Muscle layer of colon (tissue), 2 donors: Measurements from ENCODE around the gene DBET.
A peak's percentile ranks its signal among the peaks of the same experiment; 100 is the strongest.
"Not testable (repeated sequence)": the region's sequence is repeated elsewhere in the genome, so short reads cannot be mapped to it uniquely, and the experiment has no call there.

ENCODE experiments used
- H3K27ac ChIP-seq: one replicate; pipeline ENCODE4 v1.7.0; 2013; ENCODE audit warnings: low read depth, mild to moderate bottlenecking, low read length, moderate library complexity
- H3K27me3 ChIP-seq, 2 donors: one replicate each; pipeline ENCODE4 v1.7.0; 2013; ENCODE audit warnings: low read length in 2 of 2, mild to moderate bottlenecking in 2 of 2; ENCODE audit not compliant: insufficient read depth in 2 of 2, control insufficient read depth in 1 of 2
- H3K36me3 ChIP-seq: one replicate; pipeline ENCODE4 v1.7.0; 2013; ENCODE audit warnings: mild to moderate bottlenecking, low read length; ENCODE audit not compliant: insufficient read depth
- H3K4me1 ChIP-seq: one replicate; pipeline ENCODE4 v1.7.0; 2013; ENCODE audit warnings: mild to moderate bottlenecking, low read length; ENCODE audit not compliant: insufficient read depth
- H3K4me3 ChIP-seq, 2 donors: one replicate each; pipeline ENCODE4 v1.7.0; 2013; ENCODE audit warnings: low read length in 2 of 2, low read depth in 1 of 2, mild to moderate bottlenecking in 1 of 2, moderate library complexity in 1 of 2
- H3K9ac ChIP-seq: one replicate; pipeline ENCODE4 v1.7.0; 2013; ENCODE audit warnings: low read length
- H3K9me3 ChIP-seq: one replicate; pipeline ENCODE4 v1.7.0; 2013; ENCODE audit warnings: mild to moderate bottlenecking, low read length
- donor health status: abdominal sarcoma.
- donor health status: Adenocarcinoma of cecum.

The DBET gene

DNA sequence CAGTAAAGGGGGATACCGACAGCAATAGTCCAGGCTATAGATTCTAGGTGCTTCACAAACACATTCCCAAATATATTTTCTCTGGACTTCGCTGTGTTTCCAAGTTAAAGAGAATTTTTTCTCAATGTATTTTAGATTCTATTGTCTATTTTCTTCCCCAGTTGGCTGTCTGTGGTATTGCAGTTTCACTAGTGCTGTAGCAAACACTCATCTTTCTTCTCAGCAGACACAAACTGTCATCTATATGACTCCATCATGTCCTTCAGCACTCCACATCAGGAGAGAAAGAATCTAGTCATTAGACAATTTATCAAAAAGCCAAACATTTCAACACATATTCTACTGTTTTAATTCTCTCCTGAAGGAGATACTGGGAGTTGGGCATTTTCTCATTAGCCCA, at the start of gene DBET:
DBET (plus strand) TSS at position 161 of the 400 bp plus-strand sequence.
- H3K36me3 ChIP-seq, H3K9ac ChIP-seq, H3K27me3 ChIP-seq, H3K4me1 ChIP-seq, H3K4me3 ChIP-seq, H3K9me3 ChIP-seq, H3K27ac ChIP-seq: not testable (repeated sequence)

DNA sequence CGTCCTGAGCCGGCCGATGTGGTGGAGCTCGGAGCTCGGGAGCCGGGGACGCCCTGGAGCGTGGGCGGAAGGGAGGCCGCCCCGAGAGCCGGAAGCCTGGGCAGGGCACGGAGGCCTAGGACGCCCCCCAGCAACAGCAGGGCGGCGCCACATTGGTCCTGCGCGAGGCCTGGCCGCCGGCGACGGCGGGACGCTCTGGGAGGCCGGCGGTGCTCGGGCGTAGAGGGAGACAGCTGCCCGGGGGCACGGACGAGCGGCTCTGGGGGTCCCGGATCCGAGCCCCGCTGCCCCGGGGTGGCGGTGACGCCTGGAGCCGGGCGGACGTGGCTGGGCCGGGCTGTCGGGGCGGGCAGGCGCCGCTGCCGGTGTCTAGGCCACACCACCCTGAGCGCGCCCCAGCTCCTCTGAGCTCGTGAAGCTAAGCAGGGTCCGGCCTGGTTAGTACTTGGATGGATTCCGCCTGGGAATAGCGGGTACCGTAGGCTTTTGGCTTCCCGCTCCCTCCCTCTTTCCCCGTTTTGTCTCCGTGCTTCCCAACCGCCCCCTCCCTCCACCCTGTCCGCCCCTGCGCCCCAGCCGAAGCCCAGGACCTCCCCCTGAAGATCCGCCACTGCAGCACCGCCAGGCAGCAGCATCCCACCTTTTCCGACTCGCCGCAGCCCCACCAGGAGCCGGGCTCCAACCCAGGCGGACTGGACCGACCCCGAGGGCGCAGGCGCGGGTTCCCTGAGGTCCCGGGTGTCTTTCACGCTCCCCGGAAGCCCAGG, 49.3 kb upstream of the DBET start:
- Histone ChIP-seq H3K27ac (no peak overlapping the region), H3K4me1 (peaks cover under 1% of the 10 kb centered on the region), H3K36me3 (no peaks in the 10 kb centered on the region), H3K9ac (no peak overlapping the region), H3K27me3 (peaks cover 7 to 62% of the 10 kb centered on the region in 2 donors), H3K4me3 (no peak overlapping the region), H3K9me3 (no peaks in the 10 kb centered on the region)

GRCh38 chr4:190015538-190016368, 48.5 kb upstream of the DBET start:
- Histone ChIP-seq H3K27me3 (peaks cover 15 to 69% of the 10 kb centered on the region in 2 donors), H3K4me1 (peaks cover 4% of the 10 kb centered on the region), H3K9me3 (no peaks in the 10 kb centered on the region), H3K27ac (no peak overlapping the region), H3K36me3 (no peaks in the 10 kb centered on the region), H3K9ac (no peak overlapping the region), H3K4me3 (no peak overlapping the region)

DNA sequence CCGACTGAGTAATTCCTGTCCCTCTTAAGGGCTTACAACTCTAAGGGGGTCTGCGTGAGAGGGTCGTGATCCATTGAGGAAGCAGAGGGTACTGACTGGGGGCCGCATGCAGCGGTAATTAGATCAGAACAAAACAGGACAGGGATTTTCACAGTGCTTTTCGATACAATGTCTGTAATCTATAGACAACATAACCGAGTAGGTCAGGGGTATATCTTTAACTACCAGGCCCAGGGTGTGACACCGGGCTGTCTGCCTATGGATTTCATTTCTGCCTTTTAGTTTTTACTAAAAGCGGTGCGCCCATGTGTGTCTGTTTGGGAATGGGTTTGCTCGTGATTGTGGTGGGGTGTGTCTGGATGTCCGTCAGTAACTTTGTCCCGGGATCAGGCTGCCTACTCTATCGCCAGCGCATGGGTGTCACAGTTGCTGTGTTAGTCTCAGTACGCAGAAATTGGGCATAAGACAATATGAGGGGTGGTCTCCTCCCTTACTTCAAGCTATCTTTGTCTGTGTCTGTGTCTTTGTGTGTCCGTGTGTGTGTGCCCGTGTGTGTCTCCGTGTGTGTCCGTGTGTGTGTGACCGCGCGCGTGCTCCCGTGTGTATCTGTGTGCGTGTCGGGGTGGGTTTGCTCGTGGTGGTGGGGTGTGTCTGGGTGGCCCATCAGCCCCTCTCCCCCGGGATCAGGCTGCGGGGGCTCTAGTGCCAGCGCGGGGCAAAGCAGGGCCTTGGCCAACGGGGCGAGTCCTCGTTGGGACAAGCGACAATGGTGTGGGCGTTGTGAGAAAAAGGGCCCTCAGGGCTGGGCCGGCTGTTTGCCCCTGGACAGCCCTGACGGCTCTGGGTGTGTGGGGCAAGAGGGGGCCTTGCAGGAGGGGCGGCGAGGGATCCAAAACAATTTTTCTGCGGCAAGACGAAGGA, 47.7 kb upstream of the DBET start:
- no peak overlapping the region for H3K27ac ChIP-seq
- no peak overlapping the region for H3K9ac ChIP-seq
- no peaks in the 10 kb centered on the region for H3K9me3 ChIP-seq
- H3K36me3 ChIP-seq, result no peaks in the 10 kb centered on the region
- peaks cover 4% of the 10 kb centered on the region for H3K4me1 ChIP-seq
- H3K4me3 ChIP-seq, result no peak overlapping the region
- peaks cover 17 to 78% of the 10 kb centered on the region in 2 donors for H3K27me3 ChIP-seq

- H3K4me1 ChIP-seq, result peaks cover 4% of the 10 kb centered on the region
- no peaks in the 10 kb centered on the region for H3K9me3 ChIP-seq
- H3K36me3 ChIP-seq, result no peaks in the 10 kb centered on the region
- H3K27me3 ChIP-seq, result peaks cover 17 to 78% of the 10 kb centered on the region in 2 donors
- H3K9ac ChIP-seq, result no peak overlapping the region
- H3K4me3 ChIP-seq, result no peak overlapping the region
- no peak overlapping the region for H3K27ac ChIP-seq
These were observed 46.7 kb upstream of the DBET start for GRCh38 chr4:190017357-190018200.

DNA sequence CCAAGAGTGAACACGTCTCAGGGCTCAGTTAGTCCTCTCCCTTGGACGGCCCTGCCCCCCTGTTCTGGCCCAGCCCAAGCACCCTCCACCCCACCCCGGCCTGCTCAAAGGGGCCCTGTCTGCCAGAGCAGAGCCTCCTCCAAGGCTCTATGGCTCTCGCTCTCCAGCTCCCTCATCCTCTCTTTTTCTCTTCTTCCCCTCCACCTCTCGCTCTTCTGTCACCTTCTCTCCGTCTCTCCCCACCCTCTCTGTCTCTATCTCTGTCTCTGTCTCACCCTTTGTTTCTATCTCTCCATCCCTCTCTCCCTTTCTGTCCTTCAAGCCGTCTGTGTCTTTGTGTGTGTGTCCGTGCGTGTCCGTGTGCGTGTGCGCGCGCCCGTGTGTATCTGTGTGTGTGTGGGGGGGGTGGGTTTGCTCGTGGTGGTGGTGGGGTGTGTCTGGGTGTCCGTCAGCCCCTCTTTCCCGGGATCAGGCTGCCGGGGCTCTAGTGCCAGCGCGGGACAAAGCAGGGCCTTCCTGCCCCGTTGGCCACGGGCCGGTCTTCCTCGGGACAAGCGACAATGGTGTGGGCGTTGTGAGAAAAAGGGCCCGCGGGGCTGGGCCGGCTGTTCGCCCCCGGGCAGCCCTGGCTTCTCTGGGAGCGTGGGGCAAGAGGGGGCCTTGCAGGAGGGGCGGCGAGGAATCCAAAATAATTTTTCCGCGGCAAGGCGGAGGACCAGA, 45.9 kb upstream of the DBET start:
- no peaks in the 10 kb centered on the region for H3K9me3 ChIP-seq
- H3K27me3 ChIP-seq, result peaks cover 17 to 76% of the 10 kb centered on the region in 2 donors
- H3K36me3 ChIP-seq, result no peaks in the 10 kb centered on the region
- no peak overlapping the region for H3K4me3 ChIP-seq
- H3K4me1 ChIP-seq, result peaks cover 4% of the 10 kb centered on the region
- H3K9ac ChIP-seq, result no peak overlapping the region
- no peak overlapping the region for H3K27ac ChIP-seq

DNA sequence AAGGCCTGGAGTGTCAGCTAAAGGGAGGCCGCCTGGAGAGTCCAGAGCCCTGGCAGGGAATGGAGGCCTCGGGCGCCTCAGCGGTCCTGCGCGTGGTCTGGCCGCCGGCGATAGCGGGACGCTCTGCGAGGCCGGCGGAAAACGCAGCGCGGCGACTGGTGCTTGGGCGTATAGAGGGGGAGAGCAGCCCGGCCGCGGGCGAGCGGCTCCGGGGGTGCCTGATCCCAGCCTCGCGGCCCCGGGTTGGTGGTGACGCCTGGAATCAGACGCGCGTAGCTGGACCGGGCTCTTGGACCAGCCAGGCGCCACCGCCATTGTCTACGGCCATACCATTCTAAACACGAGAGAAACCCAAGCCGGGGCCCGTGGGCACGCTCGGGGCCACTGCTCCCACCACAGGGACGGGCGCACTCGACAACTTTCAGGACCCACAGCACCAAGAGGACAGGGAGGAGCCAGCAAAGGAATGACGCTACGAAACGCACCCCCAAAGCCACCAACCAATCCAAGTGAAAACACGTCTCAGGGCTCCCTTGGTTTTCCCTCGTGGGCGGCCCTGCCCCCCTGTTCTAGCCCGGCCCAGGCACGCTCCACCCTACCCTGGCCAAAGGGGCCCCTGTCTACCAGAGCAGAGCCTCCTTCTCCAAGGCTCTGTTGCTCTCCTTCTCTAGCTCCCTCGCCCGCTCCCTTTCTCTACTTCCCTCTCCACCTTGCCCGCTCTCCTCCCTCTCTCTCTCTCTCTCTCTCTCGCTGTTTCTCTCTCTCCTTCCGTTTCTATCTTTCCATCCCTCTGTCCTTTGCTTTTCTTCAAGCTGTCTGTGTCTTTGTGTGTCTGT, 45.1 kb upstream of the DBET start:
- peaks cover 17 to 76% of the 10 kb centered on the region in 2 donors for H3K27me3 ChIP-seq
- no peaks in the 10 kb centered on the region for H3K36me3 ChIP-seq
- H3K27ac ChIP-seq, result no peak overlapping the region
- peaks cover 4% of the 10 kb centered on the region for H3K4me1 ChIP-seq
- H3K4me3 ChIP-seq, result no peak overlapping the region
- no peak overlapping the region for H3K9ac ChIP-seq
- H3K9me3 ChIP-seq, result no peaks in the 10 kb centered on the region

DNA sequence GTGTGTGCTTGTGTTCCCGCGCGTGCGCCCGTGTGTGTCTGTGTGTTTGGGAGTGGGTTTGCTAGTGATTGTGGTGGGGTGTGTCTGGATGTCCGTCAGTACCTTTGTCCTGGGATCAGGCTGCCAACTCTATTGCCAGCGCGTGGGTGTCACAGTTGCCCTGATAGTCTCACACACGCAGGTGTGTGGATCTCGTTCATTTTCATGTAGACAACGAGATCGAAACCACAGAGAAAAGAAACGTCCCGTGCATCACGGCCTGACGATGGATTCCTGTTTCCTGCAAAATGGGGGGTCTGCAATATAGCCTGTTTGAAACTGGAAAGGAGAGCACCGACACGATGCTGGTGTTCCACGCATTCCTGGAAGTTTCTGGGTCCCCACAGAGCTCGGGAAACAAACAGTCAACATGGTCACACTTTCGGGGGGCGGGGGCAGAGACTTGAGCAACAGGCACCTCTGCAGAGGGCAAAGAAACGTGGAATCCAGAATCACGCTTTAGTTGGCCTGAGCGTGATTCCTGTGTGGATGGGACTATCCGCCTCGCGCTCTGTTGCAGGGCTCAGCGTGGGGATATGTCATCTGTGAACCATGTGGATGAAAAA, 44.3 kb upstream of the DBET start:
- not testable (repeated sequence) for H3K4me1 ChIP-seq, H3K36me3 ChIP-seq, H3K9ac ChIP-seq, H3K4me3 ChIP-seq, H3K27ac ChIP-seq, H3K9me3 ChIP-seq
- peaks cover 17 to 71% of the 10 kb centered on the region in 2 donors for H3K27me3 ChIP-seq

DNA sequence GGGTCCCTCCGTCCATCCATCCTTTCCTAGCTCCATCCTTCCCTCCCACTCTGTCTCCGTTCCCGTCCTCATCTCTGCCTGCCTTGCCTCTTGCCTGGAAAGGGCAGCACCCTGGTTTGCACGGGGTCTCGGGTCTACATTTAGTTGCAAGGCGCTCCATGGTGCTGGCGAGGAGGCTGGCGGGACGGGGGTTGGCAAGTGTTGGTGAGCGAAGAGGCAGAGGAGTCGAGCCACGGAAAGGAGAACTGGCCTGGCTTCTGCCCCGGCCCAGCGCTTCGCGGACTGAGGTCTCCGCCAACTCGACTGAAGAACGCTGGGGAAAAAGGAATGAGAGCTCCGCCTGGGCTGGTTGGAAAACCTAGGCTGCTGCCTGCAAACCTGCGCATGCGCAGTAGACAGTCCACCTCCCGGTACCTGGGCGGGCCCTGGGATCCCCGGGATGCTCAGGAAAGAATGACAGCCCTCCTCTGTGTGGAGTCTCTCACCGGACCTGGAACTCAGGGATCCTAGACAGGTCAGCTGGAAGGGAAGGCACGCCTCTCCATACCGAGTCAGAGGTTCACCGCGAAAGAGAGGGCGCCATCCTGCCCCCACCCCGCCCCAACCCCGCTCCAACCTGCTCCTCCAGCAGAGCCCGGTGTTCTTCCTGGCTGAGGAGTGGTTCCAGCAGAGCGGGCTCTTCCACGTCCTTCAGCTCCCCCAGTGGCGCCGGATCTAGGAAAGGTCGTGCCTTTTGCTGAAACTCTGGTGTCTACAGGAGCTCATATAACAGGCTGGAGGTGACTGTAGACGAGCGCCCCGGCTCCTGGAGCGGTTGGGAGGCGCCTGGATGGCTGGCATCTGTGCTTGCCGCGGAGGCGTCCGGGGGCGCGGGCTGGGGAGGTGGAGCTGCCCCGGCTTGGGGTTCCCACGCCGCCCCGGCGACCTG, 43.2 kb upstream of the DBET start:
- Histone ChIP-seq H3K4me3 (peak overlapping the region; percentile 14 to 27), H3K9me3 (no peaks in the 10 kb centered on the region), H3K9ac (no peak overlapping the region), H3K36me3 (no peaks in the 10 kb centered on the region), H3K27me3 (peaks cover 17 to 60% of the 10 kb centered on the region in 2 donors), H3K27ac (no peak overlapping the region), H3K4me1 (peaks cover 4% of the 10 kb centered on the region)
